ENCODE measurements around the gene SAFB. TPM values are rescaled to one million over a fixed set of nuclear protein-coding genes. Genes with fewer than 3 reads are reported as not detected.

Gene SAFB
- polyA plus RNA-seq, 2 of the 4 experiments (the other 2 are of a cell fraction), result 55.0 to 74.0 TPM

- Histone ChIP-seq H3K9me3 (no peaks in the 10 kb centered on the region), H3K27ac (peak overlapping the region; percentile 86 to 97), H3K4me1 (peaks cover 30% of the 10 kb centered on the region), H3K4me2 (peak overlapping the region; percentile 89), H3K4me3 (peak overlapping the region; percentile 93)
- TF ChIP-seq REST (IDR thresholded peaks at IDR 0.05), result peak; percentile 58
- 0 out of 2 replicates have a peak, but pooled peaks have one; percentile 15 for TF ChIP-seq PHF8 (IDR thresholded peaks at IDR 0.05; ENCODE audit: borderline replicate concordance, low read depth)
- TF ChIP-seq FOSB (CRISPR knock-in tag; IDR thresholded peaks at IDR 0.05), result no peak
- TF ChIP-seq TFCP2L1 (CRISPR knock-in tag; IDR thresholded peaks at IDR 0.05), result no peak
- no peak for TF ChIP-seq CTCF (IDR thresholded peaks at IDR 0.05)
- TF ChIP-seq JUNB (IDR thresholded peaks at IDR 0.05), result no peak
- TF ChIP-seq RFX5 (IDR thresholded peaks at IDR 0.05), result no peak
- no peak for TF ChIP-seq KDM5A (IDR thresholded peaks at IDR 0.05)
- FAIRE-seq, result no peak
- no peak for DNase-seq (ENCODE audit: low read depth in 1 of 2, low spot score in 1 of 2)
- POLR2A ChIA-PET, result interaction anchor here (0.7 to 2.2 kb wide), 4 partner anchors 10 to 187 kb away, joined by 5 to 13 read pairs (median 6); partner anchors contain the start of gene RPL36
- CTCF ChIA-PET, result interaction anchor here (1.2 kb wide), 1 partner anchor 19 kb away, joined by 7 read pairs; no protein-coding TSS in a partner anchor
- WGBS (ENCODE audit: missing lambda C conversion rate), result 2% methylated on average over 18 of the region's 50 CpGs
- peak; percentile 5 to 12; a peak in 2 of 6 replicates for ATAC-seq
Observed at GRCh38 chr19:5623397-5624017, 624 bp downstream of the SAFB start.

- ChIA-PET POLR2A (interaction anchor here (0.6 to 1.8 kb wide), 4 partner anchors 66 to 445 kb away, joined by 3 to 13 read pairs (median 6); partner anchors contain the start of gene RPL36), CTCF (interaction anchor here (1.2 kb wide), 1 partner anchor 20 kb away, joined by 7 read pairs; no protein-coding TSS in a partner anchor)
- no peak for DNase-seq (ENCODE audit: low read depth in 1 of 2, low spot score in 1 of 2)
- 5% methylated on average over 20 of the region's 20 CpGs for WGBS (ENCODE audit: missing lambda C conversion rate)
- H3K4me1 ChIP-seq, result peaks cover 30% of the 10 kb centered on the region
- no peak for FAIRE-seq
- peak overlapping the region; percentile 93 for H3K4me3 ChIP-seq
- H3K4me2 ChIP-seq, result peak overlapping the region; percentile 89
- TF ChIP-seq BHLHE40 (IDR thresholded peaks at IDR 0.05; ENCODE audit: low read depth, low read length), result no peak
- no peak for TF ChIP-seq REST (IDR thresholded peaks at IDR 0.05)
- no peak for TF ChIP-seq ZFP36 (IDR thresholded peaks at IDR 0.05; ENCODE audit: borderline replicate concordance, partially characterized antibody)
- TF ChIP-seq ZC3H11A (IDR thresholded peaks at IDR 0.05), result no peak
- no peak for TF ChIP-seq ELK1 (IDR thresholded peaks at IDR 0.05; ENCODE audit: low read depth, low read length)
- no peak for TF ChIP-seq CBX2 (IDR thresholded peaks at IDR 0.05; ENCODE audit: borderline replicate concordance, low read depth)
- no peak for TF ChIP-seq SMC3 (IDR thresholded peaks at IDR 0.05)
- no peak for TF ChIP-seq MAZ (IDR thresholded peaks at IDR 0.05; ENCODE audit: borderline replicate concordance, low read depth, low read length)
- TF ChIP-seq CEBPB (IDR thresholded peaks at IDR 0.05), result no peak
- H3K27ac ChIP-seq, result peak overlapping the region; percentile 86 to 97
- ATAC-seq, result no peak
- no peaks in the 10 kb centered on the region for H3K9me3 ChIP-seq
Observed at GRCh38 chr19:5624018-5624663, 1.3 kb downstream of the SAFB start.
